Activated CD8-positive, alpha-beta T cell treated with anti-CD3 and anti-CD28 coated beads, Interleukin-2, amount 10 ng/mL, durations not matched to agents 7 days and 5 days (primary cell): ENCODE measurements around the gene NRAP. TPM values are rescaled to one million over a fixed set of nuclear protein-coding genes. Genes with fewer than 3 reads are reported as not detected.

Experiments
- ATAC-seq: fragments of 150-1000 bp; cut with Tn5 transposase; one replicate; pipeline ENCODE4 v1.10.0; 2021; ENCODE audit warnings: moderate library complexity
- CTCF ChIA-PET: fragments of 350-600 bp; sonication (Branson Sonifier 250); formaldehyde crosslinking; loops from one replicate; lab custom pipeline; 2021; ENCODE audit warnings: antibody characterized with exemption; lab: Charles Lee
- POLR2A ChIA-PET: fragments of 350-600 bp; sonication (Branson Sonifier 250); formaldehyde crosslinking; loops from one replicate; lab custom pipeline; 2021; ENCODE audit warnings: antibody characterized with exemption; lab: Charles Lee
- DNase-seq: peaks from one replicate; pipeline ENCODE4 v3.0.0-alpha.2; 2020
- H3K27ac Mint-ChIP-seq: one replicate; pipeline ENCODE4 v1.8.0; 2021; ENCODE audit warnings: mild to moderate bottlenecking, mixed read lengths
- H3K27me3 Mint-ChIP-seq: one replicate; pipeline ENCODE4 v1.8.0; 2021; ENCODE audit warnings: low read depth, mixed read lengths
- H3K36me3 Mint-ChIP-seq: one replicate; pipeline ENCODE4 v1.8.0; 2021; ENCODE audit warnings: low read depth, mixed read lengths
- H3K4me1 Mint-ChIP-seq: one replicate; pipeline ENCODE4 v1.8.0; 2021; ENCODE audit warnings: low read depth, mixed read lengths
- H3K4me3 Mint-ChIP-seq: one replicate; pipeline ENCODE4 v1.8.0; 2021; ENCODE audit warnings: mild to moderate bottlenecking, mixed read lengths
- H3K9me3 Mint-ChIP-seq: one replicate; pipeline ENCODE4 v1.8.0; 2022; ENCODE audit warnings: mixed read lengths; ENCODE audit not compliant: insufficient read depth
- total RNA-seq, 2 experiments: library from RNA; stranded (reverse); gene quantifications; one replicate each; pipeline ENCODE4 v1.2.3, GENCODE V29; 2021

Gene NRAP
- total RNA-seq, 2 experiments from 2014 or later: not detected

- DNase-seq (no peak), ATAC-seq (no peak)
- Mint-ChIP-seq H3K27me3 (no peaks in the 10 kb centered on the region), H3K9me3 (peaks cover 12% of the 10 kb centered on the region), H3K4me1 (peaks cover 4% of the 10 kb centered on the region), H3K27ac (no peak overlapping the region), H3K4me3 (no peak overlapping the region), H3K36me3 (peaks cover 75% of the 10 kb centered on the region)
- ChIA-PET CTCF (no interaction called here), POLR2A (interaction anchor here (0.6 kb wide), 2 partner anchors 86 to 468 kb away, joined by 3 to 5 read pairs; no protein-coding TSS in a partner anchor)
Measured at GRCh38 chr10:113697595-113697994, 33.8 kb upstream of the NRAP start.

GRCh38 chr10:113695691-113696090 lies 31.9 kb upstream of the NRAP start:
- POLR2A ChIA-PET: no interaction called here

GRCh38 chr10:113693348-113693747 lies 29.5 kb upstream of the NRAP start:
- H3K36me3 Mint-ChIP-seq: peaks cover 88% of the 10 kb centered on the region
- peaks cover 20% of the 10 kb centered on the region for H3K4me1 Mint-ChIP-seq
- POLR2A ChIA-PET: no interaction called here

More at GRCh38 chr10:113695691-113696090, 31.9 kb upstream of the NRAP start:
- Mint-ChIP-seq H3K27me3 (no peaks in the 10 kb centered on the region), H3K36me3 (peaks cover 81% of the 10 kb centered on the region), H3K4me3 (no peak overlapping the region), H3K9me3 (peaks cover 12% of the 10 kb centered on the region), H3K4me1 (peaks cover 4% of the 10 kb centered on the region), H3K27ac (no peak overlapping the region)
- no peak for ATAC-seq
- no peak for DNase-seq
- CTCF ChIA-PET: no interaction called here

GRCh38 chr10:113692271-113692670 lies 28.4 kb upstream of the NRAP start:
- peaks cover 34% of the 10 kb centered on the region for H3K9me3 Mint-ChIP-seq
- CTCF ChIA-PET: no interaction called here
- POLR2A ChIA-PET: no interaction called here
- H3K4me1 Mint-ChIP-seq: peaks cover 24% of the 10 kb centered on the region
- DNase-seq: no peak
- no peaks in the 10 kb centered on the region for H3K27me3 Mint-ChIP-seq
- no peak for ATAC-seq
- no peak overlapping the region for H3K4me3 Mint-ChIP-seq
- peaks cover 93% of the 10 kb centered on the region for H3K36me3 Mint-ChIP-seq
- no peak overlapping the region for H3K27ac Mint-ChIP-seq

More at GRCh38 chr10:113693348-113693747, 29.5 kb upstream of the NRAP start:
- peaks cover 27% of the 10 kb centered on the region for H3K9me3 Mint-ChIP-seq
- DNase-seq (no peak), ATAC-seq (no peak)
- H3K27me3 Mint-ChIP-seq: no peaks in the 10 kb centered on the region
- H3K27ac Mint-ChIP-seq: no peak overlapping the region
- H3K4me3 Mint-ChIP-seq: no peak overlapping the region
- CTCF ChIA-PET: interaction anchor here (0.7 to 1.7 kb wide), 4 partner anchors 9 to 106 kb away, joined by 3 to 4 read pairs (median 3); no protein-coding TSS in a partner anchor

- Mint-ChIP-seq H3K4me3 (no peak overlapping the region), H3K27me3 (no peaks in the 10 kb centered on the region), H3K4me1 (peaks cover 24% of the 10 kb centered on the region), H3K36me3 (peaks cover 90% of the 10 kb centered on the region), H3K9me3 (peaks cover 38% of the 10 kb centered on the region), H3K27ac (no peak overlapping the region)
- DNase-seq (no peak), ATAC-seq (no peak)
- CTCF ChIA-PET: no interaction called here
- POLR2A ChIA-PET: no interaction called here
Measured at GRCh38 chr10:113691381-113691780, 27.5 kb upstream of the NRAP start.

GRCh38 chr10:113690749-113691148 lies 26.9 kb upstream of the NRAP start:
- Mint-ChIP-seq H3K27ac (no peak overlapping the region), H3K9me3 (peaks cover 38% of the 10 kb centered on the region), H3K36me3 (peaks cover 87% of the 10 kb centered on the region), H3K4me3 (no peak overlapping the region), H3K27me3 (no peaks in the 10 kb centered on the region), H3K4me1 (peaks cover 24% of the 10 kb centered on the region)
- DNase-seq: no peak
- POLR2A ChIA-PET: no interaction called here
- no peak for ATAC-seq
- CTCF ChIA-PET: interaction anchor here (1.2 kb wide), 1 partner anchor 11 kb away, joined by 4 read pairs; no protein-coding TSS in a partner anchor

- POLR2A ChIA-PET: no interaction called here
- H3K9me3 Mint-ChIP-seq: peaks cover 38% of the 10 kb centered on the region
Measured at GRCh38 chr10:113689574-113689973, 25.7 kb upstream of the NRAP start.

GRCh38 chr10:113689057-113689456 lies 25.2 kb upstream of the NRAP start:
- H3K9me3 Mint-ChIP-seq: peaks cover 37% of the 10 kb centered on the region
- ChIA-PET CTCF (no interaction called here), POLR2A (no interaction called here)
- peaks cover 31% of the 10 kb centered on the region for H3K4me1 Mint-ChIP-seq
- H3K27ac Mint-ChIP-seq: peak overlapping the region; percentile 18
- ATAC-seq: peak; percentile 65
- no peaks in the 10 kb centered on the region for H3K27me3 Mint-ChIP-seq
- H3K36me3 Mint-ChIP-seq: peaks cover 85% of the 10 kb centered on the region
- no peak for DNase-seq
- H3K4me3 Mint-ChIP-seq: peak overlapping the region; percentile 58

More at GRCh38 chr10:113689574-113689973, 25.7 kb upstream of the NRAP start:
- peaks cover 85% of the 10 kb centered on the region for H3K36me3 Mint-ChIP-seq
- H3K4me3 Mint-ChIP-seq: no peak overlapping the region
- H3K27ac Mint-ChIP-seq: peak overlapping the region; percentile 18
- H3K27me3 Mint-ChIP-seq: no peaks in the 10 kb centered on the region
- CTCF ChIA-PET: interaction anchor here (0.6 to 1.2 kb wide), 2 partner anchors 10 to 150 kb away, joined by 3 to 4 read pairs; no protein-coding TSS in a partner anchor
- ATAC-seq (no peak), DNase-seq (no peak)
- peaks cover 28% of the 10 kb centered on the region for H3K4me1 Mint-ChIP-seq

- H3K27ac Mint-ChIP-seq: no peak overlapping the region
- POLR2A ChIA-PET: no interaction called here
- ATAC-seq (no peak), DNase-seq (no peak)
- CTCF ChIA-PET: interaction anchor here (1.0 to 1.4 kb wide), 4 partner anchors 15 to 163 kb away, joined by 3 to 6 read pairs (median 4); no protein-coding TSS in a partner anchor
- peaks cover 26% of the 10 kb centered on the region for H3K9me3 Mint-ChIP-seq
- H3K36me3 Mint-ChIP-seq: peaks cover 82% of the 10 kb centered on the region
- peaks cover 38% of the 10 kb centered on the region for H3K4me1 Mint-ChIP-seq
- H3K27me3 Mint-ChIP-seq: no peaks in the 10 kb centered on the region
- no peak overlapping the region for H3K4me3 Mint-ChIP-seq
Measured at GRCh38 chr10:113687037-113687436, 23.2 kb upstream of the NRAP start.

GRCh38 chr10:113686028-113686427 lies 22.2 kb upstream of the NRAP start:
- Mint-ChIP-seq H3K27ac (no peak overlapping the region), H3K27me3 (no peaks in the 10 kb centered on the region), H3K4me1 (peaks cover 48% of the 10 kb centered on the region), H3K9me3 (peaks cover 26% of the 10 kb centered on the region), H3K36me3 (peaks cover 78% of the 10 kb centered on the region), H3K4me3 (no peak overlapping the region)
- CTCF ChIA-PET: interaction anchor here (1.0 to 1.4 kb wide), 3 partner anchors 19 to 164 kb away, joined by 3 to 6 read pairs (median 4); no protein-coding TSS in a partner anchor
- ATAC-seq (no peak), DNase-seq (no peak)
- POLR2A ChIA-PET: no interaction called here

GRCh38 chr10:113683300-113683699 lies 19.5 kb upstream of the NRAP start:
- Mint-ChIP-seq H3K36me3 (peaks cover 57% of the 10 kb centered on the region), H3K27me3 (no peaks in the 10 kb centered on the region), H3K27ac (no peak overlapping the region), H3K4me1 (peaks cover 44% of the 10 kb centered on the region), H3K4me3 (no peak overlapping the region), H3K9me3 (peaks cover 11% of the 10 kb centered on the region)
- ATAC-seq: no peak
- ChIA-PET CTCF (interaction anchor here (1.0 kb wide), 1 partner anchor 10 kb away, joined by 3 read pairs; no protein-coding TSS in a partner anchor), POLR2A (no interaction called here)
- DNase-seq: no peak
